IPS-11a (cell line): ENCODE results near the gene FSTL3.
A peak's percentile ranks its signal among the peaks of the same experiment; 100 is the strongest.
"Not testable (repeated sequence)": the region's sequence is repeated elsewhere in the genome, so short reads cannot be mapped to it uniquely, and the experiment has no call there.

ENCODE experiments used
- H3K4me3 ChIP-seq: one replicate; pipeline ENCODE4 v1.5.1; 2013; ENCODE audit warnings: low read depth, low read length, control low read depth

FSTL3 gene

GRCh38 chr19:681029-682019 lies 5.1 kb downstream of the FSTL3 start:
- no peak overlapping the region for H3K4me3 ChIP-seq

GRCh38 chr19:682678-683320 lies 6.6 kb downstream of the FSTL3 start:
- H3K4me3 ChIP-seq = no peak overlapping the region

GRCh38 chr19:685454-685931 lies 9.3 kb downstream of the FSTL3 start:
- H3K4me3 ChIP-seq = no peak overlapping the region

- no peak overlapping the region for H3K4me3 ChIP-seq
These were observed 10.6 kb downstream of the FSTL3 start for GRCh38 chr19:686589-687297.

DNA sequence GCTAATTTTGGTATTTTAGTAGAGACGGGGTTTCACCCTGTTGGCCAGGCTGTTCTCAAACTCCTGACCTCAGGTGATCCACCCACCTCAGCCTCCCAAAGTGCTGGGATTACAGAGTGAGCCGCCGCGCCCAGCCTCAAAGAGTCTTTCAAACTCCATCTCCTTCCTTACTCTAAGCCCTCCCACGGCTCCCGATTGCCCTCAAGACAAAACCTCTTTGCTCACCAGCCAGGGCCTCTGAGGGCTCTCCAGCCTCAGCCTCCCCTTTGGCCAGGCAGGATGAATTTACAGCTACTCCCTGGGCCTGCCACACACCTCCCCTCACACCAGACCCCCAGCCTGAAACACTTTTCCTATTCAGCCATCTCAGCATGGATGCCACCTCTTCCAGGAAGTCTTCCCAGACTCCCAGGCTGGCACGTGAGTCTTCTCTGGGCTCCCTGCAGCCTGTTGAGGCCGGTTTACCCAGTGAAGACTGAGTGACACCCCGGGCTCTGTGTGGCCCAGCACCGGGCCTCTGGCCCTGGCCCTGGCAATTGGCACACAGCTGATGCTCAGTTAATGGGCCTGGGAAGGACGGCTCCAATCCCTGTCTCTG lies 11.5 kb downstream of the FSTL3 start:
- H3K4me3 ChIP-seq = no peak overlapping the region

- H3K4me3 ChIP-seq = no peak overlapping the region
These were observed 12.0 kb downstream of the FSTL3 start for GRCh38 chr19:688214-688613.

GRCh38 chr19:688992-689391 lies 12.8 kb downstream of the FSTL3 start:
- no peak overlapping the region for H3K4me3 ChIP-seq

DNA sequence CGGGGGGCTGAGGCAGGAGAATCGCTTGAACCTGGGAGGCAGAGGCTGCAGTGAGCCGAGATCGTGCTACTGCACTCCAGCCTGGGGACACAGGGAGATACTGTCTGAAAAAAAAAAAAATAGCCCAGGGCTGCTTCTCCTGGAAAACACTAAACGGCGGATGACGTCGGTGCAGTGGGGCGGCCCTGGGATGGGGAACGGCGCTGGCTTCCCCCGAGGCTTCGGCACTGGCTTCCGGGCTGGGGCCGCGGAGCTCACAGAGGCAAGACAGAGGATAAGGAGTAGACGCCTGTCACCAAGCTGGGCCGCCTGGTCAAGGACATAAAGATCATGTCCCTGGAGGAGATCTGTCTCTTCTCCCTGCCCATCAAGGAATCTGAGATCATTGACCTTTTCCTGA lies 14.0 kb downstream of the FSTL3 start:
- H3K4me3 ChIP-seq = no peak overlapping the region

DNA sequence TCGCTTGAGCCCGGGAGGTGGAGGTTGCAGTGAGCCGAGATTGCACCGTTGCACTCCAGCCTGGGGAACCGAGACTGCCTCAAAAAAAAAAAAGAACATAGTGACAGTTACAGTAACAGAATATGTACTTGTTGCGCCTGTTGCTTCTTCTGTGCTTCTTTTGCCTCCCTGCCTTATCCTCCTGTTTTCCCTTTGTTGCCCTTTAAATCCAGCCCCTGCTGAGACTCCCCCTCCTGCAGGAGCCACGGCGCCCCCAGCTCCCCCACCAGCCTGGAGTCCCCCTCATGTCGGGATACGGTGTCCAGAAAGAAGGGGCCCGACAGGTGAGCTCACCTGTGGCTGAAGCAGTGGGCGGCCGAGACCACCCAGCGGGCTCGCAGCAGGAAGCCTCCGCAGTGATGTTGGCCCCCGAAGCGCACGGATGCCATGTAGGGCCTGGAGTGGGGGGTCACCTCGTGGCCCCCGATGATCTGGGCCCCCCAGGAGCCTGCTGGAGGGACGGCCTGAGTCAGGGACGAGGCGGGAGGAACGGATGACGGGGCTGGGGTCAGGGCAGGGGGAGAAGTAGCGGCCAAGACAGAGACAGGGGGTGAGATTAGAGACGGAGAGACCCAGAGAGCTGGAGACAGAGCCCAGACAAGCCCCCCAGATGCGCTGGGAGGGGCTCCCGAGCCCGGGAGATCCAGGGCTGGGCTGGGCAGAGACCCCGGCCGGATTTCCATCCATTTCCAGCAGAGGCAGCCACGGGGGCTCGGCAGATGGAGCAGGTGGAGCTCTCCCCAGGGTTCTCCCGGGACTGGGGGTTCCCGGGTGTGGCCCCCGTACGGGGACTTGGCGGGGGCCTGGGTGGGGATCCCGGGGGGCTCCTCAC lies 18.5 kb downstream of the FSTL3 start:
- H3K4me3 ChIP-seq = no peak overlapping the region

DNA sequence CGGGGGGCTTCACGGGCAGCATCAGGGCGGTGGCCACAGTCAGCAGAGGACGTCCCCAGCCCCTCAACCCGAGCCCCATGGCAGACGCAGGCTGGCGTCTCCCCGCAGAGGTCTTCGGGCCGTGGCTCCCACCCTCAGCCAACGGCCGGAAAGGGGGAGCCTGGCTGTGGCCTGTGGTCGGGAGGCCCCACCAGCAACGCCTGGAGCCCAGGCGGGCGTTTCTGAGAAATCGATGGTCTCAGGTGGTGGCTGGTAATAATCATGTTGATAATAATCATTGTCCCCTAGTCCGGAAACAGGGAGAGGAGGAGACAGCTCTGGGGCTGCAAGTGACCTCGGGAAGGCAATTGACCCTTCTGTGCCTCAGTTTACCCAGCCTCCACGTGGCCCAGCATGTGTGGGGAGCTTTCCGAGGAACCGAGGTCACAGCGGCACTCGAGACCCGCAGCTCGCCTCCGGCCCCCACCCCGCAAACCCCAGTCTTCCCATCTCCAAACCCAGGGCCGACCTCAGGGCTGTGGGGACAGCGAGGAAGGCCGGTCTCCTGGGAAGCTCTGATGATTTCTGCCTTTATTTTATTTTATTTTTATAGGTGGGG lies 19.3 kb downstream of the FSTL3 start, which contains the start of gene PRSS57:
Gene PRSS57, minus strand, starts transcription at position 101 of the 598 bp plus-strand sequence. Its CDS starts 22 bp downstream, at position 79.
- no peak within 1 kb of the TSS for H3K4me3 ChIP-seq

GRCh38 chr19:698529-698928 lies 22.3 kb downstream of the FSTL3 start:
- H3K4me3 ChIP-seq = not testable (repeated sequence)

GRCh38 chr19:699885-700284 lies 23.7 kb downstream of the FSTL3 start:
- not testable (repeated sequence) for H3K4me3 ChIP-seq

GRCh38 chr19:702847-703246 lies 26.7 kb downstream of the FSTL3 start:
- H3K4me3 ChIP-seq = not testable (repeated sequence)

DNA sequence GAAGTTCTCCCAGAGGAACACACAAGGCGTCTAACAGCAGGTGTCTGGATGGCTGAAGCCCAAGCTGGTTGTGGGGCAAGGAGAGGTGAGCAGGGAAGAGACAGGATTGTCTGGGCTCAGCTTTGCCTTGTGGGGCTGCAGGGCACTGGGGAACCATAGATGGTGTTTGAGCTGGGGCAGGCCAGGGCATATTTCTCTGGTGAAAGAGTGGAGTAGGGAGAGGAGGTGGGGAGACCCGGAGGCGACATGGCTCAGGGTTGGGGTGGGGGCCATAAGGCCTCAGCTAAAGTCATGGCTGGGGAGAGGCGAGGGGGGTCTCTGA lies 27.1 kb downstream of the FSTL3 start:
- peak overlapping the region; percentile 1 for H3K4me3 ChIP-seq

DNA sequence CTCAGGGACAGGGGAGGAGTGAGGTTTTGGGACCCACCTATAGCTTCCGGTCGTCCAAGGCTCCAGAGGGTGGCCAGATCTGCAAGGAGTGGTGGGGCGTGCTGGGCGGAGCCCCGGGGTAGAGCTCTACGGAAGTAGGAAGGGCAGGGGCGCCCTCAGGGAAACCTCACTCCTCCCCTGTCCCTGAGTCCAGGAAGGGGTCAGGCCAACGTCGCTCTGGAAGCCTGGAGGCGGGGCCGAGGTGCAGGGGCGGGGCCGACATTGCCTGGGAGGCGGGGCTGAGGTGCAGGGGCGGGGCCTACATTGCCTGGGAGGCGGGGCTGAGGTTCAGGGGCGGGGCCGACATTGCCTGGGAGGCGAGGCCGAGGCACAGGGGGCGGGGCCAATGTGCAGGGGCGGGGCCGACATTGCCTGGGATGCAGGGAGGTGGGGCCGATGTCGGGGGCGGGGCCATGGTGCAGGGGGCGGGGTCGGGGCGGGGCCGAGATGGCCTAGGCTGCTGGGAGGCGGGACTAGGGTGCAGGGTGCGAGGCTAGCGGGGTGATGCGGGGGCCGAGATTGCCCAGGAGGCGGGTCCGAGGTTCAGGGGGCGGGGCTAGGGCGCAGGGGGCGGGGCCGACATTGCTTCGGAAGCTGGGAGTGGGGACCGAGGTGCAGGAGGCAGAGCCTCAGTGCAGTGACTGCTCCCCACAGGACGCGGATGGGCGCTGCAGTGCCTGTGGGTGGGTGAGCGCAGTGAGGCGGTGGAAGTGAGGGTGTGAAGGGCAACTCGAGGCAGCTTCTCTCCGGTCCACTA lies 27.7 kb downstream of the FSTL3 start:
- H3K4me3 ChIP-seq = peak overlapping the region; percentile 25

DNA sequence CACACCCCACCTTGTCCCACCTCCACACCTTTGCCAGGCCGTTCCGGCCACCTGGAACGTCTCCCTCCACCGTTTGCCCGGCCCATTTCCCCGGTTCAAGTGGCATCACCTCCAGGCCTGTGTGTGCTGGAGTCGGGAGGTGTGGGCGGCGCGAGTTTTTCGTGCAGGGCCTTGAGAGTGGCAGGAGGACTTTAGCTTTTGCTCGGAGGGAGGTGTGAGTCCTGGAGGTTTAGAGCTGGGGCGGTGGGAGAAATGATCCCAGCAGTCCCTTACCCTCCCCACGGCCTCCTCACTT lies 28.2 kb downstream of the FSTL3 start:
- peak overlapping the region; percentile 25 for H3K4me3 ChIP-seq

DNA sequence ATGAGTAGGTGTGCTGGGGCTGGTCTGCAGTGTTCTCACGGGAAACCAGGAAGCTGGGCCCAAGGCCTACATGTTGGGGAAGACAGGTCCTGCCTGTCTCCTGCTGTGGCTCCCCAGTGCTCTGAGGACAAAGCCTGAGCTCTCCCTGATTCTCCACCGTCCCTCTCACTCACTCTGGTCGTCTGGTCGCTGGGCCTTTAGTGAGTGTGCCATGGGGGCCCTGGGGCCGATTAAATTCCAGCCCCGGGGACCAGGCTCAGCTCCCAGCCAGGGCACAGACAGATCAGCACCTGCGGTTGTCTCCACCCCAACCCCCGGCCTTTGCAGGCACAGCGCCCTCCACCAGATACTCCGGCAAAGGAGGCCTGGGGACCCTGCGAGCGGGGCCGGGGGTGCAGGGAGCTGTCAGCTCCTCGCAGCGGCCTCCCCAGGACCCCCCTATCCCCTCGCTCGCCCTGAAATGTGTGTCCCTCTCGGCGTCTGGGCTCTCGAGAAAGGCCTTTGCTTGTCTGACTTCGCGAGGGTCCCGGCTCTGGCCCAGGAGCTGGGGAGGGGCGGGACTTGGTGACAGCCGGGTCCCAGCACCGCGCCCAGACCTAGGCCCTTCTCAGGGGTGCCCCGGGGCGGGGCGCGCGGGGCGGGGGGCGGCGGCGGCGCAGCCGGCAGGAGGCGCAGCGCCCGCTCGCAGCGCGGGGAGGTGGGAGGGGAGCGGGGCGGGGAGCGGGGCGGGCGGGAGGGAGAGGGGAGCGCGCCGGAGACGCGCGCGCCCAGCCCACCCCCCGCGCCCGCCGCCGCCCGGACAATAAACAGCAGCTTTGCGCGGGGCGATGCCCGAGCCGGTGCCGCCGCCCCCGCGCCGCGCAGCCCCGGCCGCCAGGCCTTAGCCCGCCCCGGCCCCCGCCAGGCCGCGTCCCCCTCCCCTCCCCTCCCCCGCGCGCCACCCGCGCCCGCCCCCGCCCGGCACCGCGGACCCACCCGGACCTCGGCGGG lies 32.3 kb downstream of the FSTL3 start, which contains the start of gene PALM:
Gene PALM, plus strand, starts transcription at position 782 of the 990 bp plus-strand sequence. CDS start 212 bp downstream, outside the sequence.
- peak within 1 kb of the TSS; percentile 45 for H3K4me3 ChIP-seq
